IPS DF 6.9 (cell line): ENCODE measurements around the gene CDK11B.
"Not testable (repeated sequence)": the region's sequence is repeated elsewhere in the genome, so short reads cannot be mapped to it uniquely, and the experiment has no call there.

ENCODE experiments used
- DNase-seq: peaks from one replicate; pipeline ENCODE4 v3.0.0-alpha.2; 2013; ENCODE audit warnings: low read depth, low spot score
- H3K27ac ChIP-seq: one replicate; pipeline ENCODE4 v1.5.1; 2013; ENCODE audit warnings: low read length, control low read depth
- H3K27me3 ChIP-seq: 2 replicates; pipeline ENCODE4 v1.6.1; 2013; ENCODE audit warnings: mild to moderate bottlenecking, low read length; ENCODE audit not compliant: control insufficient read depth, insufficient read depth
- H3K36me3 ChIP-seq: 2 replicates; pipeline ENCODE4 v1.6.1; 2013; ENCODE audit warnings: low read length; ENCODE audit not compliant: control insufficient read depth, insufficient read depth
- H3K4me1 ChIP-seq: 2 replicates; pipeline ENCODE4 v1.6.1; 2013; ENCODE audit warnings: low read length; ENCODE audit not compliant: control insufficient read depth, insufficient read depth
- H3K4me3 ChIP-seq: 2 replicates; pipeline ENCODE4 v1.5.1; 2013; ENCODE audit warnings: mild to moderate bottlenecking, low read length
- H3K9me3 ChIP-seq: 2 replicates; pipeline ENCODE4 v1.6.1; 2013; ENCODE audit warnings: low read length, inconsistent platforms; ENCODE audit not compliant: control insufficient read depth, insufficient read depth
- WGBS: extraction: QIAGEN DNeasy Blood & Tissue Kit; methylation state at CpG from one replicate; pipeline ENCODE4 v1.1.7; 2013; ENCODE audit warnings: mixed read lengths, missing lambda C conversion rate; ENCODE audit not compliant: insufficient read length, insufficient coverage; 5-methylcytosine and 5-hydroxymethylcytosine counted together

CDK11B gene

GRCh38 chr1:1697358-1698183 lies 38.8 kb upstream of the CDK11B start:
- not testable (repeated sequence) for H3K36me3 ChIP-seq, H3K9me3 ChIP-seq, H3K27ac ChIP-seq, DNase-seq, H3K4me3 ChIP-seq, H3K4me1 ChIP-seq, H3K27me3 ChIP-seq
- WGBS = no CpG with 5 or more reads among the region's 26 CpGs

DNA sequence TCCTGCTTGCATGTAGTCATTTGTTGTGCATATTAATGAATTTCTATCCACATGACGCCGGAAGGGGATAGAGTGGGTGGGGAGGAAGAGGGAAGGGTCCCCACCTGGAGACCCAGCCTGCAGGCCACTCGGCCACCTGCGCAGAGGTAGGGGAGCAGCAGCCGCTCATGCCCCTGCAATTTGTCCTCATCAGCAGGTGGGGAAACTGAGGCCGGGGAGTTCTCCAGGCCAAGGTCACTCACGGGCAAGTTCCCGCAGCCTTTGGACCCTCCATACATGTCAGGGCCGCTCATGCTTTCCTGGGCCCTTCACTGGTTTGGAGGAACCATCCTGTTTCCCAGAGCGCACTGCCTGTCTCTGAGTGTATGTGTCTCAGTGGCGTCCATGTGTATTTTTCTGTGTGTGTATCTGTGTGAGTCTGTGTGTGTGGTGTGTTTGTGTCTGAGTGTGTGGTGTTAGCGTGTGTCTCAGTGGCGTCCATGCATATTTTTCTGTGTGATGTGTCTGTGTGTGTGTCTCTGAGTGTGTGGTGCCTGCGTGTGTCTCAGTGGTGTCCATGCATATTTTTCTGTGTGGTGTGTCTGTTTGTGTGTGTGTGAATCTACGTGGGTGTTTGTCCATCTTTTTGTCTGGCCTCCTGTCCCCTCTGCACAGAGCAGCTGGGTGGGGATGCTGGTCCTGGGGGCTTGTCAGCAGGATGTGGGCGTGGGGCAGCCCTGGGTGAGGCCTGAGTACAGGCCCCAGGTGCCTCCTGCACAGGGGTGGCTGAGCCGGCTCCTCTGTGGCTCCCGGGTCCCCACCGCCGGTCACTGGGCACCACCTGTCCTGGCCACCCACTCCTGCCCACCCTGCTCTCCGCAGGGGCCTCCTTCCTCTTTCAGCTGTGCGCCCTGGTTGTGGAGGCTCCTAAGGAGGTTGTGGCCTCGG lies 37.9 kb upstream of the CDK11B start:
- not testable (repeated sequence) for H3K4me3 ChIP-seq, H3K9me3 ChIP-seq, H3K27me3 ChIP-seq, H3K27ac ChIP-seq, H3K36me3 ChIP-seq, H3K4me1 ChIP-seq, DNase-seq
- no CpG with 5 or more reads among the region's 23 CpGs for WGBS

GRCh38 chr1:1692714-1693647 lies 34.2 kb upstream of the CDK11B start, which contains the start of gene SLC35E2B:
Gene SLC35E2B (minus strand): TSS chr1:1692795. CDS start chr1:1676699, 16,096 bp downstream.
- H3K27ac ChIP-seq, H3K4me1 ChIP-seq, H3K36me3 ChIP-seq, H3K27me3 ChIP-seq, H3K9me3 ChIP-seq, DNase-seq: not testable (repeated sequence)
- H3K4me3 ChIP-seq = peak within 1 kb of the TSS; percentile 53; the same call in 1 of the 2 replicates
- no CpG with 5 or more reads among the region's 98 CpGs for WGBS

DNA sequence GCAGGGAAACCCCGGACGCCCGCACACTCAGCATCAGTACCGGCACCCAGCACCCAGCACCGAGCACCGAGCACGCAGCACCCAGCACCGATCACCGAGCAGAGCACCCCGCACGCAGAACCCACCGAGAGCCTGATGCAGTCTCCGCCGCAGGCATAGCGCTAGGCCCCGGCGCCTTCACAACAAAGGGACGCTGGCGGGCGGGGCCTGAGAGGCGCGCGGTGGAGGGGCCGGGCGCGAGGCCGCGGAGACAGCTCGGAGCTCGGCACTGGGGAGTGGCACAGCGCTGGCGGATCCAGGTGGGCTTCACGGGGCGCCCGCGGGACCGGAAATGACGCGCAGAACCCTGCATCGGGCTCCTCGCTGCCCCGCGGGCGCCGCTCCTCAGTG lies 33.5 kb upstream of the CDK11B start:
- not testable (repeated sequence) for H3K27me3 ChIP-seq, DNase-seq, H3K27ac ChIP-seq, H3K36me3 ChIP-seq, H3K4me1 ChIP-seq, H3K9me3 ChIP-seq
- no CpG with 5 or more reads among the region's 45 CpGs for WGBS
- H3K4me3 ChIP-seq = peak overlapping the region; percentile 53; the same call in 1 of the 2 replicates

GRCh38 chr1:1691443-1691842 lies 32.6 kb upstream of the CDK11B start:
- not testable (repeated sequence) for DNase-seq, H3K27ac ChIP-seq, H3K36me3 ChIP-seq, H3K9me3 ChIP-seq, H3K4me3 ChIP-seq, H3K4me1 ChIP-seq, H3K27me3 ChIP-seq
- WGBS = no CpG with 5 or more reads among the region's 16 CpGs

DNA sequence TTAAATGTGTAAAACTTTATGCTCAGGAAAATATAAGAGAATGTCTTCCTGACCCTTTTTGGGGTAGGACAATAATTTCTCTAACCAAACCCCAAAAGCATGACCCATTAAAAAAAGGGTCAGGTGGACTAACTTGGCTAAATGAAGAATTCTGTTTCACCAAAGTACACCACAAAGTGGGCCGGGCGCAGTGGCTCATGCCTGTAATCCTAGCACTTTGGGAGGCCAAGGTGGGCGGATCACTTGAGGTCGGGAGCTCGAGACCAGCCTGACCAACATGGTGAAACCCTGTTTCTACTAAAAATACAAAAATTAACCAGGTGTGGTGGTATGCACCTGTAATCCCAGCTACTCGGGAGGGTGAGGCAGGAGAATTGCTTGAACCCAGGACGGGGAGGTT lies 30.7 kb upstream of the CDK11B start:
- H3K36me3 ChIP-seq, H3K4me3 ChIP-seq, H3K9me3 ChIP-seq, H3K27ac ChIP-seq, DNase-seq, H3K27me3 ChIP-seq, H3K4me1 ChIP-seq: not testable (repeated sequence)
- WGBS = no CpG with 5 or more reads among the region's 7 CpGs

GRCh38 chr1:1687846-1688245 lies 29.0 kb upstream of the CDK11B start:
- H3K4me3 ChIP-seq = no peak overlapping the region
- H3K9me3 ChIP-seq = no peaks in the 10 kb centered on the region
- H3K4me1 ChIP-seq = peaks cover 5% of the 10 kb centered on the region; the same call in 1 of the 2 replicates
- no peak overlapping the region for H3K27ac ChIP-seq
- DNase-seq = no peak
- WGBS = no CpG with 5 or more reads among the region's 9 CpGs
- no peaks in the 10 kb centered on the region for H3K27me3 ChIP-seq
- H3K36me3 ChIP-seq = no peaks in the 10 kb centered on the region

GRCh38 chr1:1684031-1684681 lies 25.4 kb upstream of the CDK11B start:
- H3K27ac ChIP-seq = no peak overlapping the region
- no peak for DNase-seq
- WGBS = no CpG with 5 or more reads among the region's 28 CpGs

DNA sequence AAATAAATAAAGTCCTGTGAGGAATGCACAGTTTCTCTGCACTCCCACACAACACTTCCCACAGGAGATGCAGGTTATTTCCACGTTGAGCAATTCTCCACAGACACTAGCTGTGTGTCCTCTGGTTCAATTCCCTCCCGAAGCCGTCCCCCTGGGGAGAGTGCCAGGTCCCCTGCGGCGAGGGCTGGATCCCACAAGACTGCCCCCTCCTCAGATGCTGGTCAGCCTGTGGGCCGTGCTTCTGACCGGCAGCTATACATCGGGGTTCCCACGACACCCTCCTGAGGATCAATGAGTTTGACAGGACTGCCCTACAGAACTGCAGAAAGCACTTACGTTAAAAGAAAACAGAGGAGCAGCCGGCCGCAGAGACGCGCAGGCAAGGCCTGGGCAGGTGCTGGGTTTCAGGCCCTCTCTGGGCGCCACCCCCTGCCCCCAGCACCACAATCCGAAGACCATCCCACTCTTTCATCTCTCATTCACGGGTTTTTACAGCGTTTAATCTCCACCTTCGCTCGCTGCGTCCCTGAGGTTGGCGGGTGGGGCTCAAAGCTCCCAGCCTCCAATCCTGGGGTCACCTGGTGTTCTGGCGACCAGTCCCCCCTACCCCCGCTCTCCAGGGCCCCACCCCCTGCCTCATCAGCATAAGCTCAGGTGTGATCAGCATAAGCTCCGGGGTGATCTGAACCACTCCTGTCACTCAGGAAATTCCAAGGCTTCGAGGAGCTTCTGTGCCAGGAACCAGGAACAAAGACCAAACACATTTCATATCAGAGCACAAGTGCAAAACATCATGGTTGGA lies 24.5 kb upstream of the CDK11B start:
- Histone ChIP-seq H3K4me1 (peaks cover 8% of the 10 kb centered on the region; the same call in 1 of the 2 replicates), H3K9me3 (no peaks in the 10 kb centered on the region)
- WGBS = no CpG with 5 or more reads among the region's 26 CpGs

More at GRCh38 chr1:1684031-1684681, 25.4 kb upstream of the CDK11B start:
- Histone ChIP-seq H3K4me3 (no peak overlapping the region), H3K27me3 (no peaks in the 10 kb centered on the region), H3K9me3 (no peaks in the 10 kb centered on the region), H3K4me1 (peaks cover 5% of the 10 kb centered on the region; the same call in 1 of the 2 replicates), H3K36me3 (no peaks in the 10 kb centered on the region)

More for the DNA sequence above, 24.5 kb upstream of the CDK11B start:
- no peak overlapping the region for H3K27ac ChIP-seq
- no peak for DNase-seq
- no peaks in the 10 kb centered on the region for H3K27me3 ChIP-seq
- H3K4me3 ChIP-seq = no peak overlapping the region
- no peaks in the 10 kb centered on the region; the same call in 1 of the 2 replicates for H3K36me3 ChIP-seq
